ENCODE results near the gene VAPB.

The VAPB gene

DNA sequence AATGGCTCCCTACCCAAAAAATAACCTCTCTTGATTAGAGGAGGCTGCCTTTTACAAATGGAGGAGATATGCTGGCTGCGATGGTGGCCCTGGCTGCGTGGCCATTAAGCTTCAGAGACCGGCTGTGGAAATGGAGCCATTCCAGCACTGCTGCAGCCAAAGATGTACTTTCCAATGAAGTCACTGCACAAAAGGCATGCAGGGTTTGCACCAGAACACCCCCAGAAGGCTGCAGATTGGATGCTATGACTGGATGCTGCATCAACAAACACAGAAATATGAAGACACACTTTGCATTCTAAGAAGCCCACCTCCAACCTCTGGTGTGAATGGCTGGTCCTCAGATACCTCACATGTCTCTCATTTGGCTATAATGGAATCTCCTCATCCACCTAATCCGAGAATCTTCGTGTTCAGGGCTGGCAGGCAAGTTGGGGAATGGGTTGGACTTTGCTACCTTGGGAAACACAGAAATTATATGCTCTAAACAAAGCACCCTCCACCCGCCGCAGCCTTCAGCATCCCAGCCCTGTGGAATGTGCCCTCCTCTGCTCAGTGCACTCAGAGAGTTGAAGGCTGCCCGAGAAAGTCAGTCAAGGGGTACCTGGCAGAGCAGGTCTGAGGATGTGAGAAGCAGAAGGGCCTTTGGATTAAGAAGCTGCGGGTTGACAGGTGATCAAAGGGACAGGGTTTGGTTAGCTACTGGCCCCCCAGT lies 90.9 kb downstream of the VAPB start:
- no peak for DNase-seq (ENCODE audit: low read depth in 4 of 4, low spot score in 1 of 4)

GRCh38 chr20:58480551-58481336 lies 91.7 kb downstream of the VAPB start:
- no peak for DNase-seq (ENCODE audit: low read depth in 4 of 4, low spot score in 1 of 4)

DNA sequence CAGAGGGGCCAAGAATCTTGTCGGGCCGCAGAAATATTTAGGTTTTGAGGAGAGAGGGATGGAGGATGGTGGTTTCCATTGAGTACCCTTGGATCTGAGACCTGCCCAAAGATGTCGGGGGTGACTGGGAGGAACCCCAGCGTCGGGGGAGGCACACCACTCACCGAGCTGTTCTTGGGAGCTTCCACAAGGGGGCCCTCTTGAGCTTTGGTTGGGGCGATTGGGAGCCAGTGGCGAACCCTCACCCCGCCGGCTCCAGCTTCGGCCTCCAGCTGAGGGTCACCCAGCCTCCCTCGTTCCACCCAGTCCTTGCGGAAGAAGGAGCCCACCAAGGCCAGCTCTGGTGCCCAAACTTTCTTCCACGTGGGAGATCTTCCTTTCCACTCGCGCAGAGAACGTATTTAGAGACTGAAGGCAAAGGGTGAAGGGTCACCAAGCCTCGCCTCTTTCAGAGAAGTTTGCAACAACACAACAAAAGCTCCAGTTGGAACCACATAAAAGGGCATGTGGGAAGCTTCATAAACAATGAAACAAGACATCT lies 92.5 kb downstream of the VAPB start:
- peak; percentile 34 to 53 (median 44) for DNase-seq (ENCODE audit: low read depth in 4 of 4, low spot score in 1 of 4)

GRCh38 chr20:58482416-58482815 lies 93.4 kb downstream of the VAPB start:
- no peak for DNase-seq (ENCODE audit: low read depth in 4 of 4, low spot score in 1 of 4)

GRCh38 chr20:58483051-58483450 lies 94.0 kb downstream of the VAPB start:
- no peak for DNase-seq (ENCODE audit: low read depth in 4 of 4, low spot score in 1 of 4)

- DNase-seq (ENCODE audit: low read depth in 4 of 4, low spot score in 1 of 4) = no peak
These were observed 94.4 kb downstream of the VAPB start for GRCh38 chr20:58483470-58483869.

GRCh38 chr20:58485393-58485792 lies 96.4 kb downstream of the VAPB start:
- no peak for DNase-seq (ENCODE audit: low read depth in 4 of 4, low spot score in 1 of 4)

DNA sequence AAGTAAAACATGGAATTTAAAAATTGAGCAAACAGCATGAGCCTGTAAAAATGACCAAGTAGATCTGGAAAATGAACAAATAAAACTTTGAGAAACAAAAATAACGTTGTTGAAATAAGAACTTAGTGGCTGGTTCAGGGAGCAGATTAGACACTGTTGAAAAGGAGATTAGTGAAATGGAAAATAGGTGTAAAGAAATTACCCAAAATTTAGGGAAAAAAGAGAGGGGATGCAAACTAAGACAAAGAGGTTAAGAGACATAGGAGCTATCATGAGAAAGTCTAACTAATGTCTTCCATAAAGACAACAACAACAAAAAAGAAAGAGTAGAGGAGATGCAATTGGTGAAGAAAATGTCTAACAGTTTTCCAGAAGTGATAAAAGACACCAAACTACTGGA lies 97.2 kb downstream of the VAPB start:
- no peak for DNase-seq (ENCODE audit: low read depth in 4 of 4, low spot score in 1 of 4)

GRCh38 chr20:58492074-58492718 lies 103.2 kb downstream of the VAPB start:
- DNase-seq (ENCODE audit: low read depth in 4 of 4, low spot score in 1 of 4) = no peak

- DNase-seq (ENCODE audit: low read depth in 4 of 4, low spot score in 1 of 4) = no peak
These were observed 103.9 kb downstream of the VAPB start for GRCh38 chr20:58492795-58493524.

- no peak for DNase-seq (ENCODE audit: low read depth in 4 of 4, low spot score in 1 of 4)
These were observed 106.0 kb downstream of the VAPB start for GRCh38 chr20:58494923-58495622.

- DNase-seq (ENCODE audit: low read depth in 4 of 4, low spot score in 1 of 4) = no peak
These were observed 106.8 kb downstream of the VAPB start for GRCh38 chr20:58495623-58496428.

- DNase-seq (ENCODE audit: low read depth in 4 of 4, low spot score in 1 of 4) = no peak
These were observed 107.4 kb downstream of the VAPB start for GRCh38 chr20:58496429-58496769.

DNA sequence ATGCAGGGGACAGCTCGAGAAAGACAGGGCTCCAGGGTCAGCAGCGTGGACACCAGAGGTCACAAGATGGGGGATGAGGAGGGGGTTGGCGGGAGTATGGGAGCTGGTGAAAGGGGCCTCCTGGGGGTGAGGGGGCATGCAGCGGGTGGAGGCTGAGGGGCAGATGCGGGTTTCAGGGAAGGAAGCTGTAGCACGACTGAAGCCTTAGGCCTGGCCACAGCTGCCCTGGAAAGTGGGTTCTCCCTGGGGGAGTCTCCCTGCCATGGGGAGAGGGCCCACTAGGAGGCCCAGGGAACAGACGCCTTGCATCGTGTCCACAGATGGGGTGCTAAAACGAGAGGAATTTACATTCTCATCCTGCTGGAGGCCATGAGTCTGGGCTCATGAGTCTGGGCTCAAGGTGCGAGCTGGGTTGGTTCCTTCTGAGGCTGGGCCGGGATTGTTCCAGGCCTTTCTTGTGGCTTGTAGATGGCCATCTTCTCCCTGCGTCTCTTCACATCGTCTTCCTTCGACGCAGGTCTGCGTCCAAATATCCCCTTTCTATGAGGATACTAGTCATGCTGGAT lies 108.1 kb downstream of the VAPB start:
- no peak for DNase-seq (ENCODE audit: low read depth in 4 of 4, low spot score in 1 of 4)

DNA sequence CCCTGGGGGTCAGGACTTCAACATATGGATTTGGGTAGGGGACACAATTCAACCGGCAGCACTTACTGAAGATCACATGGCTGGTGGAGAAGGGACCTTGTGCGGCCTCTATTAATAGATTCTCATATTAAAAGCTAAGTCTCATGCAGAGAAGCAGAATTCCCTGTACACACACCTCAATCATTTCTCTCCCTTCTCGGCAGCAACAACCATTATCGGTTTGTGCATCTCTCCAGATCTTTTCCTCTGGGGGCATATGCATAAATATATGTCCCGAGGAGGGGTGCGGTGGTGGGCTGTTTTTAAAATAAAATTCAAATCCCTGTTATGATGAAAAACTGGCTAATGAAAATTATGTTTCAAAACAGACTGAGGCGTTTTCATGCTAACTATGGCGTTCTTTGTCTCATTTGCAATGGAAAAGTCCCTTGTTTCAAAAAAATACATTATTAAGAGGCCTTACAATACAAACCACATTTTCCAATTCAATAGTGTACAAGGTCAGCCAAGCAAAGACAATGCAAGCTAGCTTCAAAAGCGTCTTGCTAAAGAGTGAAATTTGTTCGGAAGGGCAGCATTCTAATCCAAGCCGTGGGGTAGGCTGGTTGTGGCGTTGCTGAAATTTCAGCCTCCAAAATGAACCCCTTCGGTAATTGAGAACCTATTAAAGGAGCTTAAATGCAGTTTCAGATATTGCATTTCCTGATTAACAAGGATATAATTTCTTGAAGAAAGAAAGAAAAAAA lies 108.9 kb downstream of the VAPB start:
- no peak for DNase-seq (ENCODE audit: low read depth in 4 of 4, low spot score in 1 of 4)

DNA sequence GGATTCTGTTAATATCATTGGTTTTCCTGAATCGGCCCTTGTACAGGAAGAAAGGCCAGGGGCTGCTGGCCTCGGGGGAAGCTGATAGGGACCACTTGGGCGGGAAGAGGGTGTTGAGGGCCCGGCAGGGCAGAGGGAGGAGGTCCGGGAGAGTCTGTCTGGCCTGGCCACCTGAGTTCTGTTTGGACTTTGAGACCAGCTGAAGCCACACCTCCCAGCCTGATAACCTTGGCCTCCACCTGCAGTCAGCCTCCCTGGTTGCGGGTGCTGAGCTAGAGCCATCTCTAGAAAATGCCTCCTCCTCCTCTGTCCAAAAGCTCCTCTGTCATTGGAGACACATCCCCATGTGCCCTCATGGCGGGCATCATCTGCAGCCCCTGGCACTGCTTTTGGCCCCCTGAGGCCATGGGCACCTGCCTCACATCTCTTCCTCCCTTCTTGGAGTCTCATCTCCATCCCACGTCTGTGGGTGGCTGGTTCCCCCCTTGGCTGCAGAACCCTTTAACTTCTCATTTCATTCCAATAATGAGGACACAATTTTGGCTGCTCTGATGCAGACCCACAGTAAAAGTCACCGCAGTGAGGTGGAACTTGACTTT lies 109.5 kb downstream of the VAPB start:
- DNase-seq (ENCODE audit: low read depth in 4 of 4, low spot score in 1 of 4) = no peak

GRCh38 chr20:58500256-58500655 lies 111.2 kb downstream of the VAPB start:
- no peak for DNase-seq (ENCODE audit: low read depth in 4 of 4, low spot score in 1 of 4)

All from stimulated activated CD4-positive, alpha-beta T cell treated with anti-CD3 and anti-CD28 coated beads, Interleukin-1b, Interleukin-23, amount 100 ng/mL, for 24 hours (primary cell).